Glutamatergic neuron (in vitro differentiated cells): ENCODE results near the gene SDS. TPM values are rescaled to one million over a fixed set of nuclear protein-coding genes. Genes with fewer than 3 reads are reported as not detected.
A peak's percentile ranks its signal among the peaks of the same experiment; 100 is the strongest.

Experiments used
- DNase-seq: peaks from one replicate; pipeline ENCODE4 v3.0.0; 2022
- H3K27ac Mint-ChIP-seq: one replicate; pipeline ENCODE4 v1.8.0; 2020; ENCODE audit warnings: mild to moderate bottlenecking, mixed read lengths, inconsistent platforms; ENCODE audit not compliant: unreplicated experiment
- H3K27me3 Mint-ChIP-seq: one replicate; pipeline ENCODE4 v1.8.0; 2020; ENCODE audit warnings: mild to moderate bottlenecking, moderate library complexity, mixed read lengths, inconsistent platforms; ENCODE audit not compliant: unreplicated experiment
- H3K36me3 Mint-ChIP-seq: one replicate; pipeline ENCODE4 v1.8.0; 2020; ENCODE audit warnings: mild to moderate bottlenecking, mixed read lengths, inconsistent platforms; ENCODE audit not compliant: unreplicated experiment
- H3K4me1 Mint-ChIP-seq: one replicate; pipeline ENCODE4 v1.8.0; 2020; ENCODE audit warnings: mild to moderate bottlenecking, low read depth, mixed read lengths, inconsistent platforms; ENCODE audit not compliant: unreplicated experiment
- H3K4me3 Mint-ChIP-seq: one replicate; pipeline ENCODE4 v1.8.0; 2020; ENCODE audit warnings: mild to moderate bottlenecking, mixed read lengths, inconsistent platforms; ENCODE audit not compliant: unreplicated experiment
- H3K9me3 Mint-ChIP-seq: one replicate; pipeline ENCODE4 v1.8.0; 2020; ENCODE audit warnings: mild to moderate bottlenecking, moderate library complexity, mixed read lengths, inconsistent platforms; ENCODE audit not compliant: unreplicated experiment
- total RNA-seq: library from RNA; stranded (reverse); fragmentation: NEBNext Ultra II Directional; extraction: Animal tissue kit (Norgen Biotek cat#: 25700); gene quantifications from one replicate; pipeline ENCODE4 v1.2.1, GENCODE V29; 2021; ENCODE audit not compliant: unreplicated experiment
- TF ChIP-seq, protein P1 (sequence below): fragments of 200-600 bp; sonication (generic); IDR thresholded peaks from one replicate; pipeline ENCODE4 v1.5.0; 2021; ENCODE audit not compliant: partially characterized antibody, unreplicated experiment

The SDS gene
- total RNA-seq, 1 donor from 2014 or later = not detected

DNA sequence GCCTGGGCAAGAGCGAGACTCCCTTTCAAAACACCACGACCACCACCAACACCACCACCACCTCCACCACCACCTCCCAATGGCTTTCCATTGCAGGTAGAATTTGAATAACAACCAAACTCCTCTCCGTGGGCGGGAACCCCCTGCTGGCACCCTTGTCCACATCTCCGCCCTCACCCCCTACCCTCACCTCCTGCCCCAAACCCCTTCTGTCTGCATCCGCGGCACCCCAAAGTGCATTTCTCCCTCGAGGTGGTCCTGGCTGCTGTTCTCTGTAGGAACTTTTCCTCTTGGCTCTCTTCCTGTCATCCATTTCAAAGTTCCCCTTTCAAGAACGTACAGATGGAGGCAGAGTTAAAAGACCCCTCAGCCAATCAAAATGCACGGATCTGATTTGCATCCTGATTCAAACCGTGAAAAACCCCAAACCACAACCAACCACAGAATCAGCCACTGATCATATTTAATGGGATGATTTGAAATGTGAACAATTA is 22.3 kb upstream of the SDS start:
- no peaks in the 10 kb centered on the region for H3K4me1 Mint-ChIP-seq
- peak overlapping the region; percentile 6 for H3K27ac Mint-ChIP-seq
- DNase-seq = no peak
- H3K27me3 Mint-ChIP-seq = peaks cover 5% of the 10 kb centered on the region
- H3K4me3 Mint-ChIP-seq = no peak overlapping the region
- TF ChIP-seq, protein P1, sequence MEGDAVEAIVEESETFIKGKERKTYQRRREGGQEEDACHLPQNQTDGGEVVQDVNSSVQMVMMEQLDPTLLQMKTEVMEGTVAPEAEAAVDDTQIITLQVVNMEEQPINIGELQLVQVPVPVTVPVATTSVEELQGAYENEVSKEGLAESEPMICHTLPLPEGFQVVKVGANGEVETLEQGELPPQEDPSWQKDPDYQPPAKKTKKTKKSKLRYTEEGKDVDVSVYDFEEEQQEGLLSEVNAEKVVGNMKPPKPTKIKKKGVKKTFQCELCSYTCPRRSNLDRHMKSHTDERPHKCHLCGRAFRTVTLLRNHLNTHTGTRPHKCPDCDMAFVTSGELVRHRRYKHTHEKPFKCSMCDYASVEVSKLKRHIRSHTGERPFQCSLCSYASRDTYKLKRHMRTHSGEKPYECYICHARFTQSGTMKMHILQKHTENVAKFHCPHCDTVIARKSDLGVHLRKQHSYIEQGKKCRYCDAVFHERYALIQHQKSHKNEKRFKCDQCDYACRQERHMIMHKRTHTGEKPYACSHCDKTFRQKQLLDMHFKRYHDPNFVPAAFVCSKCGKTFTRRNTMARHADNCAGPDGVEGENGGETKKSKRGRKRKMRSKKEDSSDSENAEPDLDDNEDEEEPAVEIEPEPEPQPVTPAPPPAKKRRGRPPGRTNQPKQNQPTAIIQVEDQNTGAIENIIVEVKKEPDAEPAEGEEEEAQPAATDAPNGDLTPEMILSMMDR = no peak
- no peaks in the 10 kb centered on the region for H3K36me3 Mint-ChIP-seq
- H3K9me3 Mint-ChIP-seq = peaks cover 4% of the 10 kb centered on the region

GRCh38 chr12:113424915-113425823 is 21.5 kb upstream of the SDS start:
- H3K27me3 Mint-ChIP-seq = peaks cover 7% of the 10 kb centered on the region
- H3K4me1 Mint-ChIP-seq = no peaks in the 10 kb centered on the region
- TF ChIP-seq, protein P1 = peak; percentile 95
- peaks cover 4% of the 10 kb centered on the region for H3K9me3 Mint-ChIP-seq
- DNase-seq = peak; percentile 84
- no peak overlapping the region for H3K4me3 Mint-ChIP-seq
- no peaks in the 10 kb centered on the region for H3K36me3 Mint-ChIP-seq
- H3K27ac Mint-ChIP-seq = no peak overlapping the region

- no peak overlapping the region for H3K4me3 Mint-ChIP-seq
- no peak overlapping the region for H3K27ac Mint-ChIP-seq
- H3K36me3 Mint-ChIP-seq = no peaks in the 10 kb centered on the region
- TF ChIP-seq, protein P1 = no peak
- peaks cover 7% of the 10 kb centered on the region for H3K27me3 Mint-ChIP-seq
- peaks cover 4% of the 10 kb centered on the region for H3K9me3 Mint-ChIP-seq
- DNase-seq = no peak
- H3K4me1 Mint-ChIP-seq = no peaks in the 10 kb centered on the region
Measured at GRCh38 chr12:113424456-113424855, 20.8 kb upstream of the SDS start.

GRCh38 chr12:113422886-113423669 is 19.4 kb upstream of the SDS start:
- peaks cover 1% of the 10 kb centered on the region for H3K9me3 Mint-ChIP-seq
- no peak for DNase-seq
- peaks cover 7% of the 10 kb centered on the region for H3K27me3 Mint-ChIP-seq
- no peaks in the 10 kb centered on the region for H3K4me1 Mint-ChIP-seq
- H3K36me3 Mint-ChIP-seq = no peaks in the 10 kb centered on the region
- no peak overlapping the region for H3K4me3 Mint-ChIP-seq
- no peak overlapping the region for H3K27ac Mint-ChIP-seq
- TF ChIP-seq, protein P1 = no peak
